Right lung (tissue), 10 donors: ENCODE data around the gene OR10A3. TPM values are rescaled to one million over a fixed set of nuclear protein-coding genes. Genes with fewer than 3 reads are reported as not detected.
"Not testable (repeated sequence)": the region's sequence is repeated elsewhere in the genome, so short reads cannot be mapped to it uniquely, and the experiment has no call there.

Experiments
- DNase-seq, 2 donors: peaks; one replicate each; pipeline ENCODE4 v3.0.0-alpha.2; 2013
- long read RNA-seq, 8 donors: transcript quantifications; one replicate each; lab custom pipeline, GENCODE V29; 2026
- polyA plus RNA-seq, 5 donors: library from polyadenylated mRNA; unstranded; fragments of 120-200 nt; gene quantifications; one replicate each; pipeline versions ENCODE4 v1.2.1 to v1.2.3, GENCODE V29; 2013; ENCODE audit warnings: inconsistent platforms in 1 of 5, low replicate concordance in 1 of 5; ENCODE audit not compliant: insufficient read length in 5 of 5, insufficient read depth in 1 of 5

The OR10A3 gene, protein sequence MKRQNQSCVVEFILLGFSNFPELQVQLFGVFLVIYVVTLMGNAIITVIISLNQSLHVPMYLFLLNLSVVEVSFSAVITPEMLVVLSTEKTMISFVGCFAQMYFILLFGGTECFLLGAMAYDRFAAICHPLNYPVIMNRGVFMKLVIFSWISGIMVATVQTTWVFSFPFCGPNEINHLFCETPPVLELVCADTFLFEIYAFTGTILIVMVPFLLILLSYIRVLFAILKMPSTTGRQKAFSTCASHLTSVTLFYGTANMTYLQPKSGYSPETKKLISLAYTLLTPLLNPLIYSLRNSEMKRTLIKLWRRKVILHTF
- polyA plus RNA-seq, result under 1 TPM; 0.05 to 0.12 (median 0.08) TPM
- long read RNA-seq, donor 1, result 0 reads
- long read RNA-seq, donor 2, result 0 reads
- long read RNA-seq, donor 3, result 0 reads
- long read RNA-seq, donor 4, result 0 reads
- long read RNA-seq, donor 5, result 0 reads
- long read RNA-seq, donor 6, result 0 reads
- long read RNA-seq, donor 7, result 0 reads
- long read RNA-seq, donor 8, result 0 reads

GRCh38 chr11:7941608-7942007, at the start of gene OR10A3:
Gene OR10A3, minus strand, starts transcription at chr11:7941708. Its CDS starts 2,188 bp downstream, at chr11:7939520.
- no peak for DNase-seq

GRCh38 chr11:7987560-7987883, 46.0 kb upstream of the OR10A3 start:
- DNase-seq, result not testable (repeated sequence)

DNA sequence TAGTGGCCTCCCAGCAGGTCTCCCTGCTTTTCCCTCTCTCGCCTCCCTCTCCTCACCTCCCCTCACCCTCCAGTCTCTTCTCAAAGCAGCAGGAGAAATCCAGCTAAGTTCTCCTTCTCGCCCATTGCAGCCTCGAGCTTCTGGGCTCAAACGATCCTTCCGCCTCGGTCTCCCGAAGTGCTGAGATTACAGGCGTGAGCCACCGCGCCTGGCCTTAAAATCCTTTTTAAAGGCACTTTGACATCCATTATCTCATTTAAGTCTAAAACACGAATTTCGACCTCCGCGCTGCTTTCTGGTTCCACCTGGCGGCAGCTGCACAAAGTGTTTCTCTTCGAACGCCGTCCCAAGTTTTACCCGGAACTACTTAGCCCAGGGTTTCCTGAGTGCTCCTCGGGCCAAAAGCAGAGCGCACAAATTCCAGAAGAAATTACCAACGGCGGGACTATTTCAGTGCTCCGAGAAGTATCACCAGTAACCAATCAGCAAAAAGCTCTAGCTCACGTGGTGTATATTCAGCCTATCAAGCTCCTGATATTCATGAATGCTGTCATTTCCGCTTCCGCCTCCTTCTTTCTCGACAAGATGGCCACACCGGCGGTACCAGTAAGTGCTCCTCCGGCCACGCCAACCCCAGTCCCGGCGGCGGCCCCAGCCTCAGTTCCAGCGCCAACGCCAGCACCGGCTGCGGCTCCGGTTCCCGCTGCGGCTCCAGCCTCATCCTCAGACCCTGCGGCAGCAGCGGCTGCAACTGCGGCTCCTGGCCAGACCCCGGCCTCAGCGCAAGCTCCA, 45.5 kb upstream of the OR10A3 start, which contains the start of gene EIF3F:
Gene EIF3F (plus strand): TSS at position 570 of the 792 bp plus-strand sequence. CDS start 16 bp downstream, at position 586.
- peak; percentile 95 to 97 for DNase-seq

- DNase-seq, result no peak
Observed at GRCh38 chr11:7983832-7984590, 42.5 kb upstream of the OR10A3 start.

DNA sequence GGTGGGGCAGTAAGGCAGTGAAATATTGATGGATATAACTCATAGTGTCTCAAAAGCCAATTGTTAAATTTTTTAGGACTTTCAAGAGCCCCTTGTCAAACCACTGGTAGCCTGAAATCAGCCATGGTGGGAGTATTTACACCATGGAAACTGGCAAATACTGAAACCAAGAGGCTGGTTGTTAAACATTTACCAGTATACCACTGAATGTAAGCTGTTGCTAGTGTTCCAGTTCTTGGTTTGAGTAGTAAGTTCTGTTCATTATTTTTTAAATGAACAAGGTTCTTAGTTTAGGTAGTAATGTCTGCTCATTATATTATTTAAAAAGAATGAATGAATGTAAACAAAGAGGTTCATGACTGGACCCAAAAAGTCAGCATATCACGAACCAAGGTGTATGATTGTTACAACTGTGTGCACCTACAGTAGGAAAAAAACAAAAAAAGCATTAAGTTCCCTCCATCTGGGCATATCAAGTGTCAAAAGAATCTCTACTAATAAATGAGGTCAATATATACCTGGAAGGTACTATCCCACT, 41.1 kb upstream of the OR10A3 start:
- DNase-seq, result no peak

GRCh38 chr11:7981619-7982157, 40.2 kb upstream of the OR10A3 start:
- no peak for DNase-seq

GRCh38 chr11:7977232-7977917, 35.9 kb upstream of the OR10A3 start:
- no peak for DNase-seq

DNA sequence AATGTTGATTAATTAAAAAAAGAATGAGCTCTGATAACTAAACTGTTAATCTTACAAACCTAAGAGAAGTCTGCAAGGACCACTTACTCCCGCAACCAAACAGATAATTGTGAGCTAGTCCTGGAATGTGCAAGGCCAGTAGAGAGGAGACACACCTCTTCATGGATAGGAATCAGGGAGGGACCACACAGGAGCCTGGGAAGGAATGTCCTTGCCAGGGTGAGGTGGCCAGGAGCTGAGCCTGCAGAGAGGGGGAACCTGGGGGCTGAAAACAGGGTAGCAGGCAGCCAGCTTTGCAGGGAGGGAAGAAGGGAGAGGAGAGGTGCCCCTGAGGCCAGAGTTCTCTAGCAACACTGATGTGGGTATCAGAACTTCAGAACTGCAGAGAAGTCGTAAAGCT, 33.2 kb upstream of the OR10A3 start:
- DNase-seq, result no peak

- DNase-seq, result no peak
Observed at GRCh38 chr11:7973011-7973410, 31.5 kb upstream of the OR10A3 start.

DNA sequence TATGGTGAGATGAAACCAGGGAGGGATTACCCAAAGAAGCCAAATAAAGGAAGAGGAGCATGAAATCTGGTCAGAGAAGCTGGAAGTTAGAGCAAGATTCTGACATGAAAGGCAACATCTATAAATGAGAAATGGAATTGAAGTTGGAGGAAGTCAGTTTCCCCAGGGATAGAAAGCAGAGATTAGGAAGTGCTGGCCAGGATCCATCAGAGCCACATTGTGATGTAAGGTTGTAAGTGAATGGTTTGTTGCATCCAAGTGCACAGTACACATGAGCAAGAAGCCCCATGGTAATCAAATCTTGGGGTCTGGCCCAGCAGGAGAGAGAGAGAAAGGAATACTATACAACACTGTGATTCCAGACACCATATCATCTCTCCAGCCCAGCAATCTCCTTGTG, 30.3 kb upstream of the OR10A3 start:
- no peak for DNase-seq

DNA sequence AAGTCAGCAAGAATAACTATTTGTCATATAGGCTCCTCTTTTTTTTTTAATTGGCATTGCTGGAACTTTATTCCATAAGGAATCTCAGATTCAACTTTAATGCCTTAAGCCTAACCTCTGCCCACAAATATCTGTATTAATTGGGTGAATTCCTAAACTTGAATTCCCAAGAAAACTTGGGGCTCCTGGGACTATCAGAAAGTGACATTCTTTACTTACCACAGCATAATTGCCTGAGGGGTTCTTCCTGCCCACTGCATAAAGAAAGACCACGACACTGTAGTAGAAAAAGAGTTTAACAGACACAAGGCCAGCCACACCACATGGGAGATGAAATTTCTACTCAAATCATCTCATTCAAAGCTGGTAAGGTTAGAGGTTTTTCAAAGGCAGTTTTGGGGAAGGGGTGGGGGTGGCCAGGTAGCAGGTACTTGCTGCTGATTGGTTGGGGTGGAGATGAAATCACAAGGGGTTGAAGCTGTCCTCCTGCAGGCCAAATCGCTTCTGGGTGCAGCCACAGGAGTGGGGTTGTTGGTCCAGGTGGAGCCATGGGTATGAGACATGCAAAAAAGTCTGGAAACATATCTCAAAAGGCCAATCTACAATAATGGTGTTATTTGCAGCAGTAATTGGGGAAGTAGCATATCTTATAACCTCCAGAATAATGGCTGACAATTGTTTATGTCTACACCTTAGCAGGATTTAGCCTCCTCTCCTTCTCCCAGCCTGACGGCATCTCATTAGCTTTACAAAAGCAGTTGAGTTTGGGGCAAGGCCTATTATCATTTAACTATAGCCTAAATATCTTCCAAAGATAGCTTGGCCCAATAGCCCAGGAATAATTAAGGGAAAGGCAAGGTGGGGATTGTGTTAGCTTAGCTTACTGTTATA, 28.5 kb upstream of the OR10A3 start:
- DNase-seq, result no peak

- no peak for DNase-seq
Observed at GRCh38 chr11:7968686-7969085, 27.2 kb upstream of the OR10A3 start.

- DNase-seq, result no peak
Observed at GRCh38 chr11:7967826-7968225, 26.3 kb upstream of the OR10A3 start.

GRCh38 chr11:7967097-7967496, 25.6 kb upstream of the OR10A3 start:
- no peak for DNase-seq

DNA sequence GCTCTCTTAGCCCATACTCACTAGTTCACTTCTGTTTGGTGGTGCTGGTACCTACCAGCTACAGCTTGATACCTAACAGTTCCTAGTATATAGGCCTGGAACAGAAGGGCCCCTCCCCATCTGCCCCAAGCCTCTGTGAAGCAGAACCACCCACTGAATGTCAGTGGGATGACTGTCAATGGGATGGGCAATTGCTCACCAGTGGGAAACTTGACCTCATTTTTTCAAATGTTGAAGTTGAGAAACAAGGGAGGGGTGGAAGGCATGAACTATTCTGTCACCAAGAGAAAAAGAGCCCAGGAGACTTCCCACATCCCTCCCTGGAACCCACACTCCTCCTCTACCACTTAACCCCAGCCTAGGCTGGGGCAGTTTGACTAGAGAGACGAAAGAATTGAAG, 23.9 kb upstream of the OR10A3 start, which contains the start of gene NLRP10:
Gene NLRP10 (minus strand): TSS at position 62 of the 400 bp plus-strand sequence. CDS start 1,952 bp downstream, outside the sequence.
- DNase-seq, result no peak

GRCh38 chr11:7964873-7965272, 23.4 kb upstream of the OR10A3 start:
- no peak for DNase-seq

DNA sequence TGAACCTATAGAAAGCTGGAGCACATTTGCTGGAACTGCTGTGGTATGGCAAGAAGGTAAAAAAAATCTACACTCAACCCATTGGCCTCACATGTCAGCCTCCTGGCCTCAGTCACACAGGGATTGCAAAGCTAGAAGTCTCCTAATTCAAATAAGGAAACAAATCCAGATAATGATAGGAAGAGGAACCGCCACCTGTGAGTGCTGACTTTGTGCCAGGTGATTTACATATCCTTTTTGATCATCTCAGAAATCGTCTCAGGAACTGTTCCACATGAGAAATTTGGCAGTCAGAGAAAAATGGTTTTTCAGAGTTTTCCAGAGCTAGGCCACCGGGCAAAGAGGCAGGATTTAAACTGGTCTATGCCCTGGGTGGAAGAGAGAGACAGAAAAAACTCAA, 22.8 kb upstream of the OR10A3 start:
- no peak for DNase-seq

DNA sequence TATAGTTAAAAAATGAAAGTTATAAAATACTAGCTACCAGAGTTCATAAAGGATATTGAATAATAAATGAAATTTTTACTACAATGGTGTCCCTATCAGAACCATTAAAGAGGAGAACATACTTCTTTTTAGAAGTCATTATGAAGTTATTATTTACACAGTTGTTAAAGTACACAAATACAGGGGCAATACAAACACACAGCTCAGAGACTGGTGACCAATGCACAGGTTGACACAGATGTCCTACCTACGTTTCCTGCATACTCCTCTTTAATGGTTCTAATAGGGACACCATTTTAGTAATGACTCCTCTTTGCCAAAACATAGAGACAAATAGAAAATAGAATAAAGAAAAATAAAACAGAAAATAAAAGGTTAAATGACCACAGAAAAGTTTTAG, 13.7 kb upstream of the OR10A3 start:
- no peak for DNase-seq

- DNase-seq, result no peak
Observed at GRCh38 chr11:7949934-7950333, 8.4 kb upstream of the OR10A3 start.

DNA sequence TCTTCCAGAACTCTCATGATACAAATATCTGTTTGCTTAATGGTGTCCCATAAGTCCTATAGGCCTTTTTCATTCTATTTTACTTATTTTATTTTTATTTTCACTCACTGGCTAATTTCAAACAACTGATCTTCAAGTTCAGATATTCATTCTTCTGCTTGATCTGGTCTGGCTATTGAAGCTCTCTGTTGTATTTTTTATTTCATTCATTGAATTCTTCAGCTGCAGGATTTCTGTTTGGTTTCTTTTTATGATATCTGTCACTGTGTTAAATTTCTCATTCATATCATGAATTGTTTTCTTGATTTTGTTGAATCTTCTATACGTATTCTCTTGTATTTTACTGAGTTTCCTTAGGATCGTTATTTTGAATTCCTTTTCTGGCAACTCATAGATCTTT, 2.6 kb upstream of the OR10A3 start:
- DNase-seq, result no peak
